HepG2 (cell line): ENCODE data around the gene PACC1. TPM values are rescaled to one million over a fixed set of nuclear protein-coding genes. Genes with fewer than 3 reads are reported as not detected.

Experiments
- ATAC-seq: fragments of 200-7000 bp; cut with Tn5 transposase; 3 replicates; pipeline ENCODE4 v1.9.1; 2020; ENCODE audit warnings: mild to moderate bottlenecking, moderate library complexity
- BruUV-seq: library from RNA; stranded (reverse); fragments of 400-500 nt; replicated peaks from 2 replicates; lab custom pipeline; 2021; lab: Mats Ljungman, UMichigan
- CTCF ChIA-PET: fragments of 300-600 bp; formaldehyde crosslinking; extraction: SDS; loops from one replicate; lab custom pipeline; 2021; ENCODE audit warnings: low total read pairs, inconsistent platforms, low intra/inter-chr PET ratio; lab: Yijun Ruan, JAX
- POLR2A ChIA-PET: fragments of 350-600 bp; sonication (Branson Sonifier 250); formaldehyde crosslinking; loops from one replicate; lab custom pipeline; 2020; ENCODE audit warnings: antibody characterized with exemption, inconsistent platforms; lab: Yijun Ruan, JAX
- DNase-seq: peaks from one replicate; pipeline ENCODE4 v3.0.0-alpha.2; 2015; ENCODE audit warnings: low spot score
- FAIRE-seq: peaks from 3 replicates; lab custom pipeline; 2011; peaks lifted over from hg19 to GRCh38; lab: Jason Lieb, UNC
- H2AFZ ChIP-seq: one replicate; pipeline ENCODE4 v1.6.1; 2011; ENCODE audit warnings: low read length, inconsistent platforms
- H3K27ac ChIP-seq: fragments of 300-600 bp; 3 replicates; pipeline ENCODE4 v1.8.0; 2011; ENCODE audit warnings: mixed run types, mild to moderate bottlenecking, mixed read lengths, low read length, inconsistent platforms; ENCODE audit not compliant: insufficient read depth; ENCODE audit errors: extremely low read length
- H3K27me3 ChIP-seq, 2 experiments: fragments of 200-600 bp in 1 of 2; 2 replicates in 1 of 2; 3 replicates in 1 of 2; pipeline versions ENCODE4 v1.6.0 to v1.8.0; 2011; ENCODE audit warnings: low read length in 2 of 2, mild to moderate bottlenecking in 2 of 2, moderate library complexity in 2 of 2, inconsistent platforms in 1 of 2; ENCODE audit not compliant: insufficient read depth in 2 of 2, control insufficient read depth in 1 of 2
- H3K36me3 ChIP-seq, 2 experiments: fragments of 200-600 bp in 1 of 2; replicated peaks in 1 of 2; 2 replicates in 1 of 2; 3 replicates in 1 of 2; pipeline versions ENCODE4 v1.5.1 to v1.8.0; 2011; ENCODE audit warnings: low read length in 2 of 2, inconsistent platforms in 1 of 2; ENCODE audit not compliant: insufficient read depth in 2 of 2, control insufficient read depth in 1 of 2
- H3K4me1 ChIP-seq: 2 replicates; pipeline ENCODE4 v1.5.1; 2012; ENCODE audit warnings: low read length, inconsistent platforms; ENCODE audit not compliant: insufficient read depth
- H3K4me2 ChIP-seq: 2 replicates; pipeline ENCODE4 v1.6.0; 2011; ENCODE audit warnings: low read depth, low read length, inconsistent platforms
- H3K4me3 ChIP-seq, 3 experiments: fragments of 200-600 bp in 1 of 3; sonication (generic), shearing (Covaris generic) in 1 of 3; replicated peaks in 1 of 3; 2 replicates each; pipeline ENCODE4 v1.5.1; 2011 to 2016; ENCODE audit warnings: low read length in 3 of 3, inconsistent platforms in 2 of 3, low read depth in 2 of 3, mild to moderate bottlenecking in 2 of 3, control low read depth in 1 of 3, mixed read lengths in 1 of 3; ENCODE audit not compliant: insufficient read depth in 1 of 3
- H3K79me2 ChIP-seq: one replicate; pipeline ENCODE4 v1.6.1; 2011; ENCODE audit warnings: low read length, inconsistent platforms; ENCODE audit not compliant: insufficient read depth
- H3K9ac ChIP-seq: 2 replicates; pipeline ENCODE4 v1.6.0; 2011; ENCODE audit warnings: mild to moderate bottlenecking, low read depth, low read length, inconsistent platforms; ENCODE audit not compliant: insufficient read depth
- H3K9me3 ChIP-seq: 2 replicates; pipeline ENCODE4 v1.5.1; 2012; ENCODE audit warnings: mild to moderate bottlenecking, low read length
- H4K20me1 ChIP-seq: 2 replicates; pipeline ENCODE4 v1.6.0; 2011; ENCODE audit warnings: inconsistent platforms, mild to moderate bottlenecking, low read length, moderate library complexity; ENCODE audit not compliant: insufficient read depth
- BRD4 ChIP-seq: sonication (generic); formaldehyde crosslinking; IDR thresholded peaks from 2 replicates; pipeline ENCODE4 v1.4.0; 2020; ENCODE audit warnings: missing genetic modification reagents
- CHD2 ChIP-seq: IDR thresholded peaks from 2 replicates; pipeline ENCODE4 v1.6.1; 2011; ENCODE audit warnings: low read depth, low read length, improper control_type of control experiment
- DNMT1 ChIP-seq: sonication (generic); formaldehyde crosslinking; IDR thresholded peaks from 2 replicates; pipeline ENCODE4 v1.5.1; 2020; ENCODE audit warnings: mild to moderate bottlenecking, missing genetic modification reagents
- EEA1 ChIP-seq: sonication (generic); formaldehyde crosslinking; IDR thresholded peaks from 2 replicates; pipeline ENCODE4 v1.5.1; 2020; ENCODE audit warnings: mild to moderate bottlenecking, missing genetic modification reagents, borderline replicate concordance
- ETV5 ChIP-seq: IDR thresholded peaks from 2 replicates; pipeline ENCODE4 v1.6.1; 2018; ENCODE audit warnings: missing biosample characterization, missing genetic modification reagents, inconsistent platforms, borderline replicate concordance
- KDM1A ChIP-seq: IDR thresholded peaks from 2 replicates; pipeline ENCODE4 v1.6.1; 2016; ENCODE audit warnings: missing compliant biosample characterization
- KLF9 ChIP-seq: IDR thresholded peaks from 2 replicates; pipeline ENCODE4 v1.6.1; 2016; ENCODE audit warnings: low read depth
- NFIC ChIP-seq: IDR thresholded peaks from 2 replicates; pipeline ENCODE4 v1.6.1; 2012; ENCODE audit warnings: mild to moderate bottlenecking, low read length, inconsistent platforms
- ONECUT2 ChIP-seq: sonication (generic); formaldehyde crosslinking; IDR thresholded peaks from 2 replicates; pipeline ENCODE4 v1.4.0; 2020; ENCODE audit warnings: missing genetic modification reagents
- PAX8 ChIP-seq: sonication (generic); formaldehyde crosslinking; IDR thresholded peaks from 2 replicates; pipeline ENCODE4 v1.8.0; 2022; ENCODE audit warnings: mild to moderate bottlenecking, missing genetic modification reagents, borderline replicate concordance
- PRMT3 ChIP-seq: sonication (generic); formaldehyde crosslinking; IDR thresholded peaks from 2 replicates; pipeline ENCODE4 v1.8.1; 2022; ENCODE audit warnings: low read depth, mild to moderate bottlenecking, moderate library complexity, missing genetic modification reagents, borderline replicate concordance
- RAD51 ChIP-seq: fragments of 450-650 bp; IDR thresholded peaks from 2 replicates; pipeline ENCODE4 v1.6.1; 2016; ENCODE audit warnings: borderline replicate concordance
- RCOR2 ChIP-seq: IDR thresholded peaks from 2 replicates; pipeline ENCODE4 v1.6.1; 2016; ENCODE audit warnings: missing biosample characterization, missing genetic modification reagents
- RNF2 ChIP-seq: fragments of 450-650 bp; conservative IDR thresholded peaks from 2 replicates; pipeline ENCODE4 v1.6.1; 2016; ENCODE audit warnings: low read depth
- SRSF4 ChIP-seq: fragments of 200-400 bp; formaldehyde crosslinking; IDR thresholded peaks from one replicate; pipeline ENCODE4 v1.6.1; 2018; ENCODE audit warnings: mild to moderate bottlenecking, low read depth, low read length, moderate library complexity; ENCODE audit not compliant: poor library complexity, severe bottlenecking
- ZBTB38 ChIP-seq: sonication (generic); formaldehyde crosslinking; IDR thresholded peaks from 2 replicates; pipeline ENCODE4 v1.5.1; 2020; ENCODE audit warnings: mild to moderate bottlenecking, missing genetic modification reagents
- ZNF101 ChIP-seq: sonication (generic); formaldehyde crosslinking; IDR thresholded peaks from 2 replicates; pipeline ENCODE4 v1.4.0; 2020; ENCODE audit warnings: mild to moderate bottlenecking, low read depth, missing genetic modification reagents, borderline replicate concordance
- ZNF260 ChIP-seq: sonication (generic); formaldehyde crosslinking; IDR thresholded peaks from 2 replicates; pipeline ENCODE4 v1.4.0; 2020; ENCODE audit warnings: missing genetic modification reagents, low read depth, mild to moderate bottlenecking, borderline replicate concordance
- ZNF292 ChIP-seq: sonication (generic); formaldehyde crosslinking; IDR thresholded peaks from 2 replicates; pipeline ENCODE4 v1.8.1; 2022; ENCODE audit warnings: mild to moderate bottlenecking, low read depth, missing genetic modification reagents, borderline replicate concordance
- ZNF329 ChIP-seq: sonication (generic); formaldehyde crosslinking; IDR thresholded peaks from 2 replicates; pipeline ENCODE4 v1.9.0; 2021; ENCODE audit warnings: low read depth, mild to moderate bottlenecking, missing genetic modification reagents
- ZNF44 ChIP-seq: sonication (generic); formaldehyde crosslinking; IDR thresholded peaks from 2 replicates; pipeline ENCODE4 v1.5.1; 2020; ENCODE audit warnings: mild to moderate bottlenecking, missing genetic modification reagents
- ZNF468 ChIP-seq: sonication (generic); formaldehyde crosslinking; IDR thresholded peaks from 2 replicates; pipeline ENCODE4 v1.8.0; 2022; ENCODE audit warnings: mild to moderate bottlenecking, moderate library complexity, missing genetic modification reagents
- ZNF564 ChIP-seq: sonication (generic); formaldehyde crosslinking; IDR thresholded peaks from 2 replicates; pipeline ENCODE4 v1.8.1; 2023; ENCODE audit warnings: mild to moderate bottlenecking, missing genetic modification reagents
- ZSCAN12 ChIP-seq: sonication (generic); formaldehyde crosslinking; IDR thresholded peaks from 2 replicates; pipeline ENCODE4 v1.9.0; 2021; ENCODE audit warnings: mild to moderate bottlenecking, missing genetic modification reagents
- ZSCAN20 ChIP-seq: sonication (generic); formaldehyde crosslinking; IDR thresholded peaks from 2 replicates; pipeline ENCODE4 v1.4.0; 2020; ENCODE audit warnings: missing genetic modification reagents, mild to moderate bottlenecking, borderline replicate concordance
- WGBS: methylation state at CpG from one replicate; pipeline ENCODE4 v1.1.6; 2017; ENCODE audit warnings: low lambda C conversion rate; 5-methylcytosine and 5-hydroxymethylcytosine counted together
- in situ Hi-C: cut with HindIII; loops from 2 replicates; pipeline ENCODE4 v1.10.0; 2017; ENCODE audit warnings: low pct_unique_long_range_greater_than_20kb; ENCODE audit not compliant: extremely low pct_ligation_motif_present
- intact Hi-C: fragments of 100-400 bp; cut with micrococcal nuclease; formaldehyde crosslinking; loops from one replicate; pipeline ENCODE4 v1.10.0; 2022; ENCODE audit not compliant: unreplicated experiment
- polyA plus RNA-seq, 8 experiments: library from polyadenylated mRNA; depleted of rRNA in 3 of 8; stranded (reverse) in 7 of 8; unstranded in 1 of 8; fragments of >200 nt; fragmentation: Illumina TruSeq in 4 of 8; extraction: Trizol in 4 of 8; gene quantifications; 2 replicates each; pipeline versions ENCODE4 v1.2.1 to v1.2.3, GENCODE V29; 2011 to 2016; ENCODE audit warnings: low read depth in 4 of 8, missing spikeins in 1 of 8, mixed read lengths in 1 of 8; ENCODE audit not compliant: insufficient read depth in 1 of 8
- total RNA-seq, 5 experiments: library from RNA; depleted of rRNA; stranded (reverse); fragments of >200 nt; fragmentation: Illumina TruSeq; extraction: Trizol; gene quantifications; 2 replicates each; pipeline ENCODE4 v1.2.3, GENCODE V29; 2016; ENCODE audit warnings: low read depth in 1 of 5
- TF ChIP-seq, protein P1 (sequence below): sonication (generic); formaldehyde crosslinking; IDR thresholded peaks from 2 replicates; pipeline ENCODE4 v1.5.0; 2020; ENCODE audit warnings: missing genetic modification reagents
- TF ChIP-seq, protein P2 (sequence below): sonication (generic); formaldehyde crosslinking; IDR thresholded peaks from 2 replicates; pipeline ENCODE4 v1.4.0; 2020; ENCODE audit warnings: mild to moderate bottlenecking, missing genetic modification reagents

PACC1 gene
- total and polyA plus RNA-seq, 2 of the 13 experiments (the other 11 are each of a cell fraction or from before 2014, with no cell fraction given): 9.4 to 10.7 TPM

DNA sequence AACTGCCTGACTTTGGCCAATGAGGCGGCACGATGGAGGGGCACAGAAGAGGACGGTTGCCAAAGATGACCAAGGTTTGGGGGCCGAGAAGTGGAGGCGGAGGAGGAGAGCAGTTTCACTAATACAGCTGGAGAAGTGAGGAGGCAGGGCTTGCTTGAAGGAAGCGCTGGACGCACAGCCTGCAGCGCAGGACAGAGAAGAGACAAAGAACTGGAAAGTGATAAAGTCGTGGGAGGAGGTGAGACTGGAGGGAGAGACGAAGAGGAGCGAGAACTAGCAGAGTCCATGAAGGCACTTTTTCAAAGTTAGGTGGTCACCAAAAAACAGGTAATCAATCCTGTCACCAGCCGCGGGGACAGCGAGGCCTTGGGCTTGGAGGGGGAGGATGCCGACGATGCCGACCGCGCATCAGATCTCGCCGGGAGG lies 771 bp downstream of the PACC1 start:
- peaks cover 42% of the 10 kb centered on the region for H3K4me1 ChIP-seq
- H4K20me1 ChIP-seq: no peaks in the 10 kb centered on the region
- in situ Hi-C loops: no loop called here
- peak; percentile 54 for ATAC-seq
- peak overlapping the region; percentile 73 to 87 (median 78) for H3K4me3 ChIP-seq
- no peak for FAIRE-seq
- 41% methylated on average over 16 of the region's 21 CpGs for WGBS
- H3K9ac ChIP-seq: peak overlapping the region; percentile 55
- H2AFZ ChIP-seq: no peak overlapping the region
- DNase-seq: no peak
- no TSS peak for BruUV-seq
- H3K27me3 ChIP-seq: peaks cover 1 to 5% of the 10 kb centered on the region in 2 experiments; a peak in 1 of 5 replicates
- peaks cover 6 to 13% of the 10 kb centered on the region in 2 experiments; a peak in 3 of 5 replicates for H3K36me3 ChIP-seq
- ChIA-PET CTCF (no interaction called here), POLR2A (interaction anchor here (1.2 kb wide), 1 partner anchor 194 kb away, joined by 4 read pairs; the partner anchor contains the start of gene ATF3)
- H3K27ac ChIP-seq: no peak overlapping the region
- no peaks in the 10 kb centered on the region for H3K9me3 ChIP-seq
- H3K79me2 ChIP-seq: peaks cover 11% of the 10 kb centered on the region
- peak overlapping the region; percentile 92 for H3K4me2 ChIP-seq
- intact Hi-C loops: no loop called here
- TF ChIP-seq ZSCAN20 (CRISPR knock-in tag) (no peak), ZNF468 (no peak), ZSCAN12 (CRISPR knock-in tag) (no peak), ZNF329 (no peak), ONECUT2 (no peak), NFIC (no peak), EEA1 (no peak), ZNF101 (CRISPR knock-in tag) (no peak), RAD51 (no peak), ZBTB38 (CRISPR knock-in tag) (peak; percentile 9; the same call in 1 of the 2 replicates), ZNF564 (CRISPR knock-in tag) (no peak), ZNF260 (no peak), KLF9 (CRISPR knock-in tag) (no peak), RNF2 (no peak), ZNF44 (CRISPR knock-in tag) (no peak), KDM1A (CRISPR knock-in tag) (no peak), ETV5 (CRISPR knock-in tag) (no peak), PAX8 (no peak), BRD4 (CRISPR knock-in tag) (no peak), PRMT3 (CRISPR knock-in tag) (no peak), DNMT1 (CRISPR knock-in tag) (peak; percentile 45; the same call in 1 of the 2 replicates), RCOR2 (CRISPR knock-in tag) (no peak), ZNF292 (CRISPR knock-in tag) (no peak), SRSF4 (no peak), CHD2 (no peak)
- TF ChIP-seq, protein P1, sequence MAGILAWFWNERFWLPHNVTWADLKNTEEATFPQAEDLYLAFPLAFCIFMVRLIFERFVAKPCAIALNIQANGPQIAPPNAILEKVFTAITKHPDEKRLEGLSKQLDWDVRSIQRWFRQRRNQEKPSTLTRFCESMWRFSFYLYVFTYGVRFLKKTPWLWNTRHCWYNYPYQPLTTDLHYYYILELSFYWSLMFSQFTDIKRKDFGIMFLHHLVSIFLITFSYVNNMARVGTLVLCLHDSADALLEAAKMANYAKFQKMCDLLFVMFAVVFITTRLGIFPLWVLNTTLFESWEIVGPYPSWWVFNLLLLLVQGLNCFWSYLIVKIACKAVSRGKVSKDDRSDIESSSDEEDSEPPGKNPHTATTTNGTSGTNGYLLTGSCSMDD (CRISPR knock-in tag): no peak
- TF ChIP-seq, protein P2, sequence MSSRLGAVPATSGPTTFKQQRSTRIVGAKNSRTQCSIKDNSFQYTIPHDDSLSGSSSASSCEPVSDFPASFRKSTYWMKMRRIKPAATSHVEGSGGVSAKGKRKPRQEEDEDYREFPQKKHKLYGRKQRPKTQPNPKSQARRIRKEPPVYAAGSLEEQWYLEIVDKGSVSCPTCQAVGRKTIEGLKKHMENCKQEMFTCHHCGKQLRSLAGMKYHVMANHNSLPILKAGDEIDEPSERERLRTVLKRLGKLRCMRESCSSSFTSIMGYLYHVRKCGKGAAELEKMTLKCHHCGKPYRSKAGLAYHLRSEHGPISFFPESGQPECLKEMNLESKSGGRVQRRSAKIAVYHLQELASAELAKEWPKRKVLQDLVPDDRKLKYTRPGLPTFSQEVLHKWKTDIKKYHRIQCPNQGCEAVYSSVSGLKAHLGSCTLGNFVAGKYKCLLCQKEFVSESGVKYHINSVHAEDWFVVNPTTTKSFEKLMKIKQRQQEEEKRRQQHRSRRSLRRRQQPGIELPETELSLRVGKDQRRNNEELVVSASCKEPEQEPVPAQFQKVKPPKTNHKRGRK: no peak
